HG03097 (cell line): ENCODE measurements around the gene MPI.
"Not testable (repeated sequence)": the region's sequence is repeated elsewhere in the genome, so short reads cannot be mapped to it uniquely, and the experiment has no call there.

Experiments
- ATAC-seq: cut with Tn5 transposase; IDR thresholded peaks from one replicate; pipeline ENCODE4 v1.9.1; 2021; ENCODE audit not compliant: unreplicated experiment, low FRiP score

The MPI gene

GRCh38 chr15:74890665-74890960, 771 bp downstream of the MPI start:
- ATAC-seq, result no peak

GRCh38 chr15:74891469-74891868, 1.6 kb downstream of the MPI start:
- no peak for ATAC-seq

GRCh38 chr15:74892313-74892712, 2.5 kb downstream of the MPI start:
- no peak for ATAC-seq

- no peak for ATAC-seq
Observed at GRCh38 chr15:74892931-74893330, 3.1 kb downstream of the MPI start.

- no peak for ATAC-seq
Observed at GRCh38 chr15:74893627-74894026, 3.8 kb downstream of the MPI start.

GRCh38 chr15:74894383-74894782, 4.5 kb downstream of the MPI start:
- not testable (repeated sequence) for ATAC-seq

- ATAC-seq, result no peak
Observed at GRCh38 chr15:74895830-74896229, 6.0 kb downstream of the MPI start.

GRCh38 chr15:74896316-74896715, 6.5 kb downstream of the MPI start:
- no peak for ATAC-seq

GRCh38 chr15:74897300-74897701, 7.5 kb downstream of the MPI start:
- ATAC-seq, result no peak

GRCh38 chr15:74901612-74902063, 11.8 kb downstream of the MPI start:
- ATAC-seq, result peak; percentile 47

GRCh38 chr15:74902295-74903075, 12.6 kb downstream of the MPI start:
- ATAC-seq, result no peak

- ATAC-seq, result no peak
Observed at GRCh38 chr15:74903676-74904075, 13.8 kb downstream of the MPI start.

- no peak for ATAC-seq
Observed at GRCh38 chr15:74904190-74904805, 14.5 kb downstream of the MPI start.

GRCh38 chr15:74906067-74906449, 16.2 kb downstream of the MPI start:
- ATAC-seq, result no peak

GRCh38 chr15:74906450-74907162, 16.8 kb downstream of the MPI start, which contains the start of gene FAM219B:
Gene FAM219B (minus strand): TSS chr15:74906851. CDS start chr15:74906800, 51 bp downstream.
- ATAC-seq, result peak; percentile 86

GRCh38 chr15:74907163-74907870, 17.5 kb downstream of the MPI start:
- no peak for ATAC-seq

GRCh38 chr15:74908635-74909034, 18.8 kb downstream of the MPI start:
- ATAC-seq, result no peak

GRCh38 chr15:74913041-74913440, 23.2 kb downstream of the MPI start:
- ATAC-seq, result no peak

- ATAC-seq, result not testable (repeated sequence)
Observed at GRCh38 chr15:74913799-74914198, 24.0 kb downstream of the MPI start.

GRCh38 chr15:74917676-74918075, 27.8 kb downstream of the MPI start:
- ATAC-seq, result no peak

- no peak for ATAC-seq
Observed at GRCh38 chr15:74920456-74920855, 30.6 kb downstream of the MPI start.
